Measurements from ENCODE around the gene SCT.

SCT gene

DNA sequence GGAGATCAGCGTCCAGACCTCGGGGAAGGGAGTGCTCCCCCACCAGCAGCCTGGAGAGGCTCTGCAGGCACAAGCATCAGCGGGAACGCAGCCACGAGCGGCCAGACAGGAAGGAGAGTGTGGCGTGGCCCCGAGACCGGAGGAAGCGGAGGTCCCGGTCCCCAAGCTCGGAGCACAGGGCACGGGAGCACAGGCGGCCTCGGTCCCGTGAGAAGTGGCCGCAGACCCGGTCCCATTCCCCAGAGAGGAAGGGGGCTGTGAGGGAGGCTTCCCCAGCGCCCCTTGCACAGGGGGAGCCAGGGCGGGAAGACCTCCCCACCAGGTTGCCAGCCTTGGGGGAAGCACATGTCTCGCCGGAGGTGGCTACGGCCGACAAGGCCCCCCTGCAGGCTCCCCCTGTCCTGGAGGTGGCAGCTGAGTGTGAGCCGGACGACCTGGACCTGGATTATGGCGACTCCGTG is 18.2 kb downstream of the SCT start:
- FAIRE-seq, result no peak

DNA sequence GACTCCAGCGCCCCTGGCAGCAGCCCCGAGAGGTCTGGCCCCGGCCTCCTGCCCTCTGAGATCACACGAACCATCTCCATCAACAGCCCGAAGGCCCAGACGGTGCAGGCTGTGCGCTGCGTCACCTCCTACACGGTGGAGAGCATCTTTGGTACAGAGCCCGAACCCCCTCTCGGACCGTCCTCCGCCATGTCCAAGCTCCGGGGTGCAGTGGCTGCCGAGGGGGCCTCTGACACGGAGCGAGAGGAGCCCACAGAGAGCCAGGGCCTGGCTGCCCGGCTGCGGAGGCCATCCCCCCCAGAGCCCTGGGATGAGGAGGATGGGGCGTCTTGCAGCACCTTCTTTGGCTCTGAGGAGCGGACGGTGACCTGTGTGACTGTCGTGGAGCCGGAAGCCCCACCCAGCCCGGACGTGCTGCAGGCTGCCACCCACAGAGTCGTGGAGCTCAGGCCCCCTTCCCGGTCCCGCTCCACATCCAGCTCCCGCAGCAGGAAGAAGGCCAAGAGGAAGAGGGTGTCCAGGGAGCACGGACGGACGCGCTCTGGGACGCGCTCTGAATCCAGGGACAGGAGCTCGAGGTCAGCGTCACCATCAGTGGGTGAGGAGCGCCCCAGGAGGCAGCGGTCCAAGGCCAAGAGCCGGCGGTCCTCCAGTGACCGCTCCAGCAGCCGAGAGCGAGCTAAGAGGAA is 18.9 kb downstream of the SCT start:
- FAIRE-seq, result no peak

DNA sequence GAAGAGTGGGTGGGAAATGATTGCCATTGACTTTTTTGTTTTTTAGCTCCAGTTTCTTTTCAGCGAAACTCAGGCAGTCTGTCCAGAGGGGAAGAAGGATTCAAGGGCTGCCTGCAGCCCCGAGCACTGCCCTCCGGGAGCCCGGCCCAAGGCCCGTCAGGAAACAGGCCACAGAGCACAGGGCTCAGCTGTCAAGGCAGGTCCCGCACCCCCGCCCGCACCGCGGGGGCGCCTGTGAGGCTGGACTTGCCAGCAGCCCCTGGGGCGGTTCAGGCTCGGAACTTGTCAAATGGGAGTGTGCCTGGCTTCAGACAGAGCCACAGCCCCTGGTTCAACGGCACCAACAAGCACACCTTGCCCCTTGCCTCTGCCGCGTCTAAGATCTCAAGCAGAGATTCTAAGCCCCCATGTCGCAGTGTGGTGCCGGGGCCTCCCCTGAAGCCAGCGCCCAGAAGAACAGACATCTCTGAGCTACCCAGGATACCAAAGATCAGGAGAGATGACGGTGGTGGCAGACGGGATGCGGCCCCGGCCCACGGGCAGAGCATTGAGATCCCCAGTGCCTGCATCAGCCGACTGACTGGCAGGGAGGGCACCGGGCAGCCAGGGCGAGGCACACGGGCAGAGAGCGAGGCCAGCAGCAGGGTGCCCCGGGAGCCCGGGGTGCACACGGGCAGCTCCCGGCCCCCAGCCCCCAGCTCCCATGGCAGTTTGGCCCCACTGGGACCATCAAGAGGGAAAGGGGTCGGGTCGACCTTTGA is 19.8 kb downstream of the SCT start:
- FAIRE-seq, result no peak

DNA sequence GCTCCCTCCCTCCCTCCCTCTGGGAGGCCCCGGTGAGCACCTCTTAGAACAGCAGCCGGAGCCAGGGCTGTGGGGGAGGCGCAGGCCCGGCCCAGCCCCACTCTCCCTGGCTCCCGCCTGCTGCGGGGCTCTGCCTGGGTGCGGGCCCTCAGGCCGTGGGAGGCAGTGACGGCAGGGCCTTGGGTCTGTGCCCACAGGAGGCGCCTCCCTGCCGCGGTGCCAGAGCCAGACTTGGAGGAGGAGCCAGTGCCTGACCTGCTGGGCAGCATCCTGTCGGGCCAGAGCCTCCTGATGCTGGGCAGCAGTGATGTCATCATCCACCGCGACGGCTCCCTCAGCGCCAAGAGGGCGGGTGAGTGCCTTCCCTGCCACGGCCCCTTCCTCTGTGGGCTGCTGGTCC is 20.7 kb downstream of the SCT start:
- FAIRE-seq, result no peak

DNA sequence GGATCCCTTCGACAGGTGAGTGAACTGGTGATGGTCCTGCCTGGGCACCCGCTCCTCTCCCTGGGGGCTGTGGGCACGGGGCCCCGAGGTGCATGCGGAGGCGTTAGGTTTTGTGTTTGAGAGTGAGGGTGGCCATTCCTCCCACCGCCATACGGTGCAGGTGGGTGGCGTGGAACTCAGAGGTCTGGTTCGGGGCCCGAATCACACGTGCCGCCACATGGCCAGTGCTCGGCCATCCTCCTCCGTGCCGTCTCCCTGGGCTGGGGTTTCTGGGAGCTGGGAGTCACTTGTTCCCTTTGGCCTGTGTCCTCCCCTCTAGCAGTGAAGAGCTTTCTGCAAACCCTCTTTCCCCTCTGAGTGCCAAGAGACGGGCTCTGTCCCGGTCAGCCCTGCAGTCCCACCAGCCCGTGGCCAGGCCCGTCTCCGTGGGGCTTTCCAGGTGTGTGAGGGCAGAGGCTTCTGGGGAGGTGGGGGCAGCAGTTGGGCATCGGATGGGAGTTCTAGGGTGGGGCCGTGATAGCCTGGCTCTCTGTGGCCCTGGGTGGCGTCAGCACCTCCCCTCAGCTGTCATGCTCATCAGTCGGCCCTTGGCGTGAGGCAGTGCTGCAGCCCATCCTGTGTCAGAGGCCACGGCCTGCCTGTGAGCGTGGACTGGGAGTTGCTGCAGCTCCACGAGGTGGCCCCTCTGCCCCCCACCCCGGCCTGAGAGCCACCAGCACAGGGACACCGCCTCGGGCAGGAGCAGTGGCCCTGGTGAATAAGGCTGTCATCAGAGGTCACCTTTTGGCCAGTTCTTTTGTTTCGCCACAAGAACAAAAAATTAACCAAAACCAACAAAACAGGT is 21.5 kb downstream of the SCT start:
- FAIRE-seq, result no peak

DNA sequence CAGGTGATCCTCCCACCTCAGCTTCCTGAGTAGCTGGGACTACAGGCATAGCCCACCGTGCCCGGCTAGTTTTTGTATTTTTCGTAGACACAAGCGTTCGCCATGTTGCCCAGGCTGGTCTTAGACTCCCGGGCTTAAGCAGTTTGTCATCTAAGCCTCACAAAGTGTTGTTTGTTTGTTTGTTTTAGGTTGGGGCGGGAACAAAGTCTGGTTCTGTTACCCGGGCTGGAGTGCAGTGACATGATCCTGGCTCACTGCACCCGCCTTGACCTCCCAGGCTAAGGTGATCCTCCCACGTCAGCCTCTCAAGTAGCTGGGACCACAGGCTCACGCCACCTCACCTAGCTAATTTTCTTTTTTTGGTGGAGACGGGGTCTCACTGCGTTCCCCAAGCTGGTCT is 23.8 kb downstream of the SCT start:
- no peak for FAIRE-seq

DNA sequence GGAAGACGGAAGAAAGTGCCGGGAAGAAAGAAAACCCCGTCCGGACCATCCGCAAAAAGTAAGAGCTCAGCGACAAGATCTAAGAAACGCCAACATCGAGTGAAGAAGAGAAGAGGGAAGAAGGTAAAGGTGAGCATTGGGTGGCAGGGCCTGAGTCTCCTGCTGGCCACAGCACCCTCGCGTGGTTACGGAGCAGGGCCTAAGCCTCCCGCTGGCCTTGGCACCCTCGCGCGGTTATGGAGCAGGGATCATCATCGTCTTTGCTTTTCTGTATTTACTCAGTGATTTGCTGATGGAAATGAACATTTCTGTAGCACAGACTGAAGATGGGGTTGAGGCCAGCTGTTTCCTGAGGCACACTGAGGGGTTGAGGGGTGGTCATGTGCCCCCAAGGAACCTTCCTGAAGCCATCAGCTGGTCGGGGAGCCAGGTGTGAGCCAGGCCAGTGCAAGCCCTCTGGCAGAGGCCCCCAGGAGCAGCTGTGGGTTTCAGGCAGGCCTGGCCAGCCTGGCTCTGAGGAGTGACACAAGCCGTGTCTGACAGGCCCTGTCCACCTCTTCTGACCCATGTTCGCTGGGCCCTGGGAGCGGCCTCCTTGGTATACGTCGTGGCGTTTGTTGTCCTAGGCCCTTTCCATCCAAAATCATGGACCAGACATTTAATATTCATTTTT is 25.3 kb downstream of the SCT start:
- no peak for FAIRE-seq

DNA sequence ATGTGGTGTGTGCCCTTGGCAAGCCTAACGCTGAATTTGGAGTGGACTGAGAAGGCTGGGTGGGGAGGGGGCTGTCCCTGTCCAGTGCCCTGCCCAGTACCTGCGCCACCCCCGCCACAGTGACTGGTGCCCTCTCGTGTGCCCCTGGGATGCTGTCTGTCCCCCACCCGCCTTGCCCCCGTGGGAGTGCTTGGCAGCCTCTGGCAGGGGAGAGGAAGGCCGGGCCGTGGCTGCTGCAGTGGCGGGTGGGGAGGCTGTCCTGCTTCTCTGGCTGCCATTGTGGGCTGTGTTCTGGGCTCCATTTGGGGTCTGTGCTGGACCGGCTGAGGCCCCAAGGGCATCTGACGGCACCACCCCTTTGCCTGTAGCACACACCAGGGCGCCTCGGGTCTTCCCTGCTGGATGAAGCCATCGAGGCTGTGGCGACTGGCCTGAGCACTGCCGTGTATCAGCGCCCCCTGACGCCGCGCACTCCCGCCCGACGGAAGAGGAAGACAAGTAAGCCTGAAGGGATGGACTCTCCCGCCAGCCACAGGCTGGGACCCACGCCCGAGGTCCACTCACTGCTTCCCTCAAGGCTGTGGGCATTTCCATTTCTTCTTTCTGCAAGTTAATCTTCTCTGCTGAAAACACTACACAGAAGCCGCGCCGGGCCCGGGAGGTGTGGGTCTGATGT is 28.8 kb downstream of the SCT start:
- FAIRE-seq, result no peak

DNA sequence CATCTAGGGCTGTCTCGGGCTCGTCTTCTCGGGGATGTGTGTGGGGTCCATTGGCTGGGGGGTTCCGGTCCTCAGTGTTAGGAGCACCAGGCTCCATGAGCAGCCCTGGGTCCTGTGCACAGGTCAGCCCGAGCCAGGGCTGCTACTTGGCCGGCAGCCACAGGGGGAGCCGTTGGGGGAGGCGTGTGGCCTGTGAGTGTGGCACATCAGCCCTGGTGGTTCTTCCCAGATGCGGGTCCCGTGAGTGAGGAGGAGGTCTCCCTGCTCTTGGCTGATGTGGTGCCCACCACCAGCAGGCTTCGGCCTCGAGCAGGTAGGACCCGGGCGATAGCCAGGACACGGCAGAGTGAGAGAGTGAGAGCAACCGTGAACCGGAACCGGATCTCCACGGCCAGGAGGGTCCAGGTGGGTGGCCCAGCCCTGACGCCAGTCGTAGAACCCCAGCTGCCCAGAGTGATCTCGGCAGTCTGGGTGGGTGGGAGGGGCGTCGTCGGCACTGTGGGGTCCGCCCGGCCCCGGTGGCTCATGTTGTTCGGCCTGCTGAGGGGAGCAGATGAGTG is 29.7 kb downstream of the SCT start:
- FAIRE-seq, result no peak

DNA sequence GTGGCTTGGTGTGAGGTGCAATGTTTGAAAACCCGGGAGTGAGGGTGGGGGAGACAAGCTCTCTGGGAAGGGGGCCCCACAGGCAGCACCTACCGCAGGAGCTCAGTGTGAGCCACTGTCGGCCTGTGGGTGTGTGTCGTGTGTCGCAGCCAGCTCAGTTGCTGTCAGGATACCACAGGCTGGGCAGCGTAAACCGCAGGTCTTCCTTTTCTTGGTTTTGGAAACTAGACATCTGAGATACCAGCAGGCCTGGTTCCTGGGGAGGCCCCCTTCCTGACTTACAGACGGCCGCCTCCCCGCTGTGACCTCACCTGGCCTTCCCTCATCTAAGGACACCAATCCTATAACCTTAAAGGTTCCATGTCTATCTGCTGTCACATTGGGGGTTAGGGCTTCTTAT is 30.6 kb downstream of the SCT start:
- FAIRE-seq, result no peak

DNA sequence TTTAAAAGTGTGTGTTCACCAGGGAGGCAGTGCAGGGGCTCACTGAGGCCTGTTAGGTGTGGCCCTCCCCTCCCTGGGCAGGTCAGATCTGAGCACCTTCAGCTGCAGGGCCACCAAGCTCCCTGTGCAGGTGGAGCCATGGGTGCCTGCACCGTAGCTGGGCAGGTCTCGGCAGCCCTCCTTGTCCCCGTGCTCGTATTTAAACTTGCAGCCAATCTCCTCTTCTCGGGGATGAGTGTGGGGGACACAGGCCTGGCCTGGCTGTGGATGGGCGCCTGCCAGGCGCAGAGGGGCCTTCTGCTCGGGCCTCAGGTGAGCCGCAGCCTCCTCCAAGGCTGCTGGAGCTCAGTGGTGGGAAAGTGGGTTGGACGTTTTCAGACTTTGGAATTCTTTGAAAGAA is 31.6 kb downstream of the SCT start:
- no peak for FAIRE-seq

DNA sequence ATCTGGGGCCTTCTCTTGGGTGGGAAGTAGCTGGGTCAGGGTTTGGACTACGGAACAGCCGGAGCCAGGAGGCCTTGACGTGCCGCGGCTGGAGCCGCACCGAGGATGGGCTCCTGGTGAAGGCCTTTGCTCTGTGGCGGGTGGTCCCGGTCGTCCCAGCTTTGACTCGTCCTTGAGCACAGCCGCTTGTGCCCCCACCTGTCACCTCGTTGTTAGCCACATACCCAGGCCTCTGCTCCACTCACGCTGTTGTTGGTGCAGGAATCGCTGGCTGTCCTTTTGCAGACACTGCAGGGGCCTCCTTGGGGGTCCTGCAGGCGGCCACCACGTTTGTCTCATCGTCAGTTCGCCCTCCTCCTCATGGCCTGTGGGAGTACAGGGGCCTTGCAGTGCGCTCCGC is 33.6 kb downstream of the SCT start:
- no peak for FAIRE-seq

DNA sequence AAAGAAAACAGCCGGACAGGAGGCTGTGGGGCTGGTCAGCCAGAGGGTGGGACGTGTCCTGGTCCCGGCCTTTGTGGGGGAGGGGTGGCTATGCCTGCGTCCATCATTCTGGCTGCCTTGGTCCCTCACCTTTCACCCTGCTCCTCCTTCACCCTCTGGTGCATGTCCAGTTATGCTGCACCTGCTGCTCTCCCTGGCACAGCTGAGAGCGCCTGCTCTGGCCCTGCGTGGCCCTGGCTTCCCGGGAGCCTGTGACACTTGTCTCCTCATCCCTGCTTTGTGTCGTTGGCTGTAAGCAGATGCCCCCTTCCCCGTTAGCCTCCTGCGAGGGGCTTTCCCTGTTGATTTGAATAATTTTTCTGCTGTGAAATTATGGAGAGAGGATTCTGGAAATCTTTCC is 34.1 kb downstream of the SCT start:
- no peak for FAIRE-seq

DNA sequence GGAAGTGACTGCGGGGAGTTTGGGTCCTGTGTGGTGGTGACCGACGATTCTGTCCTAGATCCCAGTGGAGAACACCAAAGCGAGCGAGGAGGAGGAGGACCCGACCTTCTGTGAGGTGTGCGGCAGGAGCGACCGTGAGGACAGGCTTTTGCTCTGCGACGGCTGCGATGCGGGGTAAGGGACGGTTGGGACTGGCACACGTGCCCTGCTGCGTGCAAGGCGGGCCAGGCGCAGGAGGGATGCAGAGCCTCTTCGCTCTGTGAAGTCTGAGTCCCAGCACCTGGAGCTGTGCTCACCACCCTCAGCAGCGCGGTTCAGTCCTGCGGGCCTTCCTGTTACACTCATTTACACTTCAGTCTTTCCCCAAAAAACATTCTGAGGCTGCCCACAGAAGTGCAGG is 34.5 kb downstream of the SCT start:
- no peak for FAIRE-seq

DNA sequence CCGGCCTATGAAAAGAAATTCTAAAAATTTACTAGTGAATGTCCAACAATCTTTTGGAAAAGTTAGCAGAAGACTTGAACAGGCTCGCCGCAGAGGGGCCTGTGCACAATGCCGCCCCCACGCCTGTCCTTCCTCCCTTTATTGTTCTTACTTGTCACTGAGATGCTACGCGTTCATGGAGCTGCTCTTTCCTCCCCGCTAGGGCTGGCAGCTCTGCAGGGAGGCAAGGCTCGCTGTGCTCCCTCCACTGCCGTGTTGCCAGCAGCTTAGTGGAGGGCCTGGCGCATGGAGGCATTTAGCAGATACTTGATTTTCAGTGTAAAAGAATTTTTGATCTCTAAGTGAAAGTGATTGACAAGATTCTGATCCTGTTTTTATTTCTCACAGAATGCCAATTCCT is 36.0 kb downstream of the SCT start:
- no peak for FAIRE-seq

DNA sequence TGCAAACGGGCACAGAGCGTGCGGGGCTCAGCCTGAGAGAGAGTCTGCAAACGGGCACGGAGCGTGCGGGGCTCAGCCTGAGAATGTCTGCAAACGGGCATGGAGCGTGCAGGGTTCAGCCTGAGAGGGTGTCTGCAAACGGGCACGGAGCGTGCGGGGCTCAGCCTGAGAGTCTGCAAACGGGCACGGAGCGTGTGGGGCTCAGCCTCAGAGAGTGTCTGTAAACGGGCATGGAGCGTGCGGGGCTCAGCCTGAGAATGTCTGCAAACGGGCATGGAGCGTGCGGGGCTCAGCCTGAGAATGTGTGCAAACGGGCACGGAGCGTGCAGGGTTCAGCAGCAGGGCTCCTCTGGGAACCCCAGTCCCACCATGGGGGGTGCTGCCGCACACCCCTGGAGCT is 37.2 kb downstream of the SCT start:
- no peak for FAIRE-seq

DNA sequence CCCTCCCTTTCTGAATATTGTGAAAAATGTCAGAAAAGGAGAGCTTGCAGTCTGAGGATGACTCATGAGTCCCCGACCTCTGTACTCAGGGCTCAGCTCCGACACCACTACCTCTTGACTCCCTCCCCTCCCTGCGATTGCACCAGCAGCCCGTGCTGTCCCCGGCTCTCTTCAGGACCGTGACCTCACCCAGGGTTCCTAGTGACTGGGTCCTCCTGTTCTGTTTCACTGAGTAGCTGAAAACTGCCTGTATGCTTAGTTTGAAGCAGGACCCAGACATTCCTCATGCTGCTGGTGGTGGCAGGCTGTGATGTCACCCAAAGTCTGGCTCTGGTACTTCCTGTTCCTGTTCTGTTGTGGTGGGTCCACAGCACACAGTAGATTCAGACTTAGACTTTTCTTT is 39.0 kb downstream of the SCT start:
- FAIRE-seq, result no peak

DNA sequence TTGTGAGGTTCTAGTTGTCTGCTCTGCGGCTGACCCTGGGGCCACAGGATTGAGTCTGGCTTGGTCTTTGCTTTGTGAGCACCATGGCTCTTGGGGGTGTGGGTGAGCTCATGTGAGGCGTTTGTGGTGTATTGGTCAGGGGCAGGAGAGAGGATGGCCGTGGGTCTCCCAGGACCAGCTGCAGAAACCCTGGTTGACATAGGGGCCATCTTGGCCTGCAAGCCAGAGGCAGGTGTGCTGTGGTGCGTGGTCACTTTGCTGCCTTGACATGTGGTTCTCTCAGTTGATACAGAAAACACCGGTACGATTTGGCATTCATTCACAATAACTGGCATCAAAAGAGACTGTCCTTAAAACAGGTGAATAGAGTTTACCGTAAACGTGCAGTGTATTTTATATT is 39.4 kb downstream of the SCT start:
- FAIRE-seq, result no peak

DNA sequence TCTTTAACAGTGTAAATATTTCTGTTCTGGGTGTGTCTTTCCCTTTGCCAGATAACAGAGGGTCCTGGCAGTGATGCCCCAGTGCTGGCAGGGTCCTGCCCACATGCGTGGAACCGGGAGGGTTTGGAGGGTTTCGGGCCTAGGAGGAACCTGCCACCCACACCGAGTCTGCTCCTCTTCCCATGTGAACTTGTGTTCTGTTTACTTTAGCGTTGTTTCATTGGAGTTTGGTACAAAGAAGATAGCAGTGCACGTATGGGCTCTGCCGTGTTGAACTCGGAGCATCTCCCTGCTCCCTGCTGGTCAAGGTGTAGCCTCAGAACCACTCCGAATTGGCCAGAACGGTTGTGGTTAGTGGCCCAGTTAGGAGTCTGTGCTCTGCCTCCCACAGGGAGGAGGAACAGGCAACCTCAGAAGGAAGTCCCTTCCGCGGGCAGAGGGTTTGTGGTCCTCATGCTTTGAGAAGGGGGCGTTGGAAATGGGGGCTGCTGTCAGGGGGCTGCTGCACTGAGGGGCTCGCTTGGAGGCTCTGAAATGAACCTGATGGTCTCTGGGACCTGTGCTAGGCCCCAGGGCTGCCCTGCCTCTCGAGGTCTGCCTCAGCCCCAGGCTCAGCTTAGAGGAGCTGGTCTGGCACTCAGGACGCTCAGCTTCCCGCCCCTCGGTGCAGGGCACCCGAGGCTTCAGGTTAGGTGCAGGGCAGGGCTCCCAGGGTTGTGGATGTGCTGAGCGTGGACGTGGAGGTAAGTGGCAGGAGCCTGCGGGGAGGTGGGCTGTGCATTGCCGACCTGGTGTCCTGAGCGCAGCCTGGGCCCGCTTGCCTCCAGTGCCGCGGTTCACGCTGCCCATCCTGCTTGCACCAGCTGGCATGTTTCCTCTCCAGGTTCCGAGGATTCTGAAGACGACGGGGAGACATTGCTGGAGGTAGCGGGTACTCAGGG is 40.3 kb downstream of the SCT start:
- FAIRE-seq, result no peak

DNA sequence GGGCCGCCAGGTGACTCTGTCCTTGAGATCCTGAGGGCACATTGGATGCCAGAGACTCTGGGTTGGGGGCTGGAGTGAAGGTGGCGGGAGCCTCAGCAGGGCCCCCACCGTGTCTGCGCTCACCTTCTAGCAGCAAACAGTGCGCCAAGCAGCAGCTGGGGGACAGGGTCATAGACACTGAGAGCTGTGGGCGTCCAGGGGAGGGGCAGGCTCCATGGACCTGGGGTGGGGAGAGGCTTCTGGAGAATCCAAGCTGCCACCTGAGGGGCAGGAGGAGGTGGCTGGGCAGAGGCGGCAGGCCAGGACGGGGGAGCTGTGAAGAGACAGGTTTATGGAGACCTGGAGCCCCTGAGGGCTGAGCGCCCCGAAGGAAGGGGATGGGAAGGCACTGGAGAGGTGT is 42.7 kb downstream of the SCT start:
- no peak for FAIRE-seq

DNA sequence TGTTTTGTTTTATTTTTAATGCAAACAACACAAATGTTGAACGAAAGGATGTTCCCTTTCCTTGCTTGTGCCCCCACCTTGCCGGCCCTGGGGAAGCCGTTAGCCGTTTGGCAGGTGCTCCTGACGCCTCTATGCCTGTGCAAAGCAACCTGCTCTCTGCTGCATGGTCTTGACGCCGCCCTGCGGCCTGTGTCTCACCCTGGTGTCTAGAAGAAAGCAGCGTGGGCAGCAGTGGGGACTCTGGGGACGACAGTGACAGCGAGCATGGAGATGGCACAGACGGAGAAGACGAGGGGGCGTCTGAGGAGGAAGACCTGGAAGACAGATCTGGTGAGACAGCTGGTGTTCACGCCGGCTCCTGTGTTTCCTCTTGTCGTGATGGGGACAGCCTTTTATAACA is 45.2 kb downstream of the SCT start:
- no peak for FAIRE-seq
